ENCODE measurements around the gene DDT. TPM values are rescaled to one million over a fixed set of nuclear protein-coding genes. Genes with fewer than 3 reads are reported as not detected.

Gene DDT
- total and polyA plus RNA-seq, 8 donors, result 77.5 to 204 (median 121) TPM

GRCh38 chr22:24010018-24010391 lies 35.8 kb upstream of the DDT start:
- intact Hi-C loops (cut with DNase I), result no loop called here
- FAIRE-seq, result no peak
- DNase-seq, result no peak
- no peak overlapping the region for H3K4me3 ChIP-seq
- no peaks in the 10 kb centered on the region for H3K9me3 ChIP-seq
- H3K4me1 ChIP-seq, result peaks cover 0 to 8% (median 0%) of the 10 kb centered on the region in 3 donors
- H3K27me3 ChIP-seq, result no peaks in the 10 kb centered on the region
- H3K27ac ChIP-seq, result no peak overlapping the region
- no peak for TF ChIP-seq CTCF (IDR thresholded peaks at IDR 0.05)
- ATAC-seq, result no peak
- H3K36me3 ChIP-seq, result no peaks in the 10 kb centered on the region
- WGBS, 2 donors, result 92 to 98% methylated on average over 2 of the region's 2 CpGs

GRCh38 chr22:24009227-24010017 lies 35.2 kb upstream of the DDT start:
- Histone ChIP-seq H3K36me3 (no peaks in the 10 kb centered on the region), H3K27ac (no peak overlapping the region), H3K9me3 (no peaks in the 10 kb centered on the region), H3K27me3 (no peaks in the 10 kb centered on the region), H3K4me1 (peaks cover 0 to 8% (median 0%) of the 10 kb centered on the region in 3 donors), H3K4me3 (no peak overlapping the region)
- WGBS, 2 donors, result 81 to 82% methylated on average over 7 of the region's 7 CpGs
- intact Hi-C loops (cut with DNase I), result loop anchor here in 1 of 3 donors (10.0 kb wide), 1 partner anchor 165 kb away; no protein-coding TSS in a partner anchor
- no peak for FAIRE-seq
- ATAC-seq, result no peak
- no peak for TF ChIP-seq CTCF (IDR thresholded peaks at IDR 0.05)
- DNase-seq, result no peak

DNA sequence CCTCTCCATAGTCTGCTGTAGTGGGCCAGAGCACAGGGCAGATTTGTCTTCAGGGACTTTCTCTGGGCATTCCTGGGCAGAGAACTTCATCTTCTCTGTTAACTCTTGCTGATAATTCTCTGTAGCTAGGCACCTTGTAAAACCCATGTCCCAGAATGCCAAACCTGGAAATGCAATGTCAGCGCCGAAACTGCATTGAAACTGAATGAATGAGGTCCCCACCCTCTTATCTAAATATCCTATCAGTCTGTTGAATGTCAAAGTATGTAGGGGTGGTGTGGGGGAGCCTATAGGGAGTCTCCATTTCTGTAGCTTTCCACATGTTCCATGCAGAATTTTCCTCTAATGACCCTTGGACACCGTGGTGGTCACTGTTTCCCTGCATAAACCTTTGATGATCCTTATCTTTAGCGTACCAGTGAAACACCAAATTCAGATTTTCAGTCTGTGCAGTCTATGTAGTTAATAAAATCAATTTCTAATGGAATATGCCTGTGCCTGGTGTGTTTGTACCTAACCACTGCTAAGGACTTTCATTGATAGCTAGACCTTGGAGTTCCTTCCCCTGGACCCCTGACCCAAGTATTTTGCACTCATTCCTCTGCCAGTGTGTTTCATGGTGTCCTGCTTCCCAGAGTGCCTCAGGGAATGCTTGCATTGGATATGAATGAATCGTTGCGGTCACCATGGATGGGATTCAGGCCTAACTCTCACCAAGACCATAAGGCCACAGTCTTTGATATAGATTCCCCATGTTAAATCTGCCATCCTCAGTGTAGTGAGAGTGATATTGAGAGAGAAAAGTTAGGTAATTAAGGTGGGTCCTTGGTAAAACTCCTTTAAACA lies 34.4 kb upstream of the DDT start:
- no peaks in the 10 kb centered on the region for H3K27me3 ChIP-seq
- DNase-seq (no peak), ATAC-seq (no peak), FAIRE-seq (no peak)
- H3K4me3 ChIP-seq, result no peak overlapping the region
- 75 to 81% methylated on average over 6 of the region's 6 CpGs for WGBS, 2 donors
- H3K36me3 ChIP-seq, result no peaks in the 10 kb centered on the region
- H3K4me1 ChIP-seq, result peaks cover 0 to 8% (median 0%) of the 10 kb centered on the region in 3 donors
- no peak for TF ChIP-seq CTCF (IDR thresholded peaks at IDR 0.05)
- no peaks in the 10 kb centered on the region for H3K9me3 ChIP-seq
- intact Hi-C loops (cut with DNase I), result loop anchor here in 1 of 3 donors (10.0 kb wide), 1 partner anchor 166 kb away; no protein-coding TSS in a partner anchor
- H3K27ac ChIP-seq, result no peak overlapping the region

DNA sequence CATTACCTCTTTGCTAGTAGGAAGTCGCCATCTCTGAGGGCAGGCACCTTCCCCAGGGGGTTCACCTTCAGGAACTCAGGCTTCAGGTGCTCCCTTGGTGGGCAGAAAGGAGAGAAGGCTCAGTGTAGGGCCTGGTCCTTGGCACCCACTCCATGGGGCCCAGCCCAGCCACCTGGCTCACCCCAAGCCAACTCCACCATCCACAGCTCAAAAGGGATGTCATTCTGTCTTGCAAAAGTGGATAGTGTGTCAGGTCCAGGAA lies 33.7 kb upstream of the DDT start:
- Histone ChIP-seq H3K4me3 (no peak overlapping the region), H3K27me3 (no peaks in the 10 kb centered on the region), H3K4me1 (peaks cover 0 to 5% (median 0%) of the 10 kb centered on the region in 3 donors), H3K9me3 (no peaks in the 10 kb centered on the region), H3K27ac (no peak overlapping the region), H3K36me3 (no peaks in the 10 kb centered on the region)
- TF ChIP-seq CTCF (IDR thresholded peaks at IDR 0.05), result no peak
- intact Hi-C loops (cut with DNase I), result loop anchor here in 1 of 3 donors (10.0 kb wide), 1 partner anchor 167 kb away; no protein-coding TSS in a partner anchor
- no peak for FAIRE-seq
- ATAC-seq, result no peak
- 82 to 85% methylated on average over 1 of the region's 1 CpG for WGBS, 2 donors
- DNase-seq, result no peak

Data from pancreas (tissue), 10 donors.